ENCODE measurements around the gene CFAP77. TPM values are rescaled to one million over a fixed set of nuclear protein-coding genes. Genes with fewer than 3 reads are reported as not detected.

The CFAP77 gene
- total and polyA plus RNA-seq, 2 of the 8 experiments (the other 6 are each of a cell fraction or from before 2014, with no cell fraction given): 0.63 to 0.97 TPM

- TF ChIP-seq CHD7 (IDR thresholded peaks at IDR 0.05; ENCODE audit: insufficient replicate concordance, low read length): no peak
- no peak for TF ChIP-seq CREB1 (IDR thresholded peaks at IDR 0.05)
- no peak for TF ChIP-seq KDM4A (IDR thresholded peaks at IDR 0.05; ENCODE audit: low read depth, low read length, severe bottlenecking)
- peak; percentile 7; the same call in 1 of the 2 replicates for TF ChIP-seq SUZ12 (IDR thresholded peaks at IDR 0.05; ENCODE audit: low read length)
- TF ChIP-seq CHD2 (IDR thresholded peaks at IDR 0.05; ENCODE audit: low read length): no peak
- TF ChIP-seq E2F6 (IDR thresholded peaks at IDR 0.05): no peak
- no peak for TF ChIP-seq EGR1 (IDR thresholded peaks at IDR 0.05; ENCODE audit: borderline replicate concordance, low read depth, low read length)
- peak; percentile 37 for TF ChIP-seq SAP30 (IDR thresholded peaks at IDR 0.05; ENCODE audit: insufficient read depth, insufficient replicate concordance, low read length)
- TF ChIP-seq RBBP5 (IDR thresholded peaks at IDR 0.05; ENCODE audit: borderline replicate concordance, low read depth, low read length): no peak
- TF ChIP-seq TAF1 (IDR thresholded peaks at IDR 0.05; ENCODE audit: low read depth, low read length): no peak
- no peak for TF ChIP-seq KDM1A (IDR thresholded peaks at IDR 0.05; ENCODE audit: borderline replicate concordance, low read length)
- TF ChIP-seq SP4 (IDR thresholded peaks at IDR 0.05; ENCODE audit: low read length): 0 out of 2 replicates have a peak, but pooled peaks have one; percentile 26
These were observed 631 bp downstream of the CFAP77 start (continued) for GRCh38 chr9:132410642-132411041.

Data from H1 (cell line).